ENCODE measurements around the gene SLC19A1. TPM values are rescaled to one million over a fixed set of nuclear protein-coding genes. Genes with fewer than 3 reads are reported as not detected.

SLC19A1 gene
- total RNA-seq, 1 donor from 2014 or later, result 6.5 TPM

- H3K9me3 Mint-ChIP-seq (ENCODE audit: low read depth), result peaks cover 33% of the 10 kb centered on the region
- DNase-seq (ENCODE audit: low spot score), result peak; percentile 70
- H3K4me1 Mint-ChIP-seq (ENCODE audit: low read depth), result no peaks in the 10 kb centered on the region
- no peaks in the 10 kb centered on the region for H3K27me3 Mint-ChIP-seq (ENCODE audit: low read depth)
- H3K4me3 Mint-ChIP-seq (ENCODE audit: unreplicated experiment), result no peak overlapping the region
- no peak overlapping the region for H3K27ac Mint-ChIP-seq (ENCODE audit: unreplicated experiment)
- H3K36me3 Mint-ChIP-seq (ENCODE audit: low read depth), result peaks cover 19% of the 10 kb centered on the region
- TF ChIP-seq, protein P1, sequence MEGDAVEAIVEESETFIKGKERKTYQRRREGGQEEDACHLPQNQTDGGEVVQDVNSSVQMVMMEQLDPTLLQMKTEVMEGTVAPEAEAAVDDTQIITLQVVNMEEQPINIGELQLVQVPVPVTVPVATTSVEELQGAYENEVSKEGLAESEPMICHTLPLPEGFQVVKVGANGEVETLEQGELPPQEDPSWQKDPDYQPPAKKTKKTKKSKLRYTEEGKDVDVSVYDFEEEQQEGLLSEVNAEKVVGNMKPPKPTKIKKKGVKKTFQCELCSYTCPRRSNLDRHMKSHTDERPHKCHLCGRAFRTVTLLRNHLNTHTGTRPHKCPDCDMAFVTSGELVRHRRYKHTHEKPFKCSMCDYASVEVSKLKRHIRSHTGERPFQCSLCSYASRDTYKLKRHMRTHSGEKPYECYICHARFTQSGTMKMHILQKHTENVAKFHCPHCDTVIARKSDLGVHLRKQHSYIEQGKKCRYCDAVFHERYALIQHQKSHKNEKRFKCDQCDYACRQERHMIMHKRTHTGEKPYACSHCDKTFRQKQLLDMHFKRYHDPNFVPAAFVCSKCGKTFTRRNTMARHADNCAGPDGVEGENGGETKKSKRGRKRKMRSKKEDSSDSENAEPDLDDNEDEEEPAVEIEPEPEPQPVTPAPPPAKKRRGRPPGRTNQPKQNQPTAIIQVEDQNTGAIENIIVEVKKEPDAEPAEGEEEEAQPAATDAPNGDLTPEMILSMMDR (IDR thresholded peaks at IDR 0.05), result no peak
These were observed 18.7 kb downstream of the SLC19A1 start for GRCh38 chr21:45523411-45524101.

DNA sequence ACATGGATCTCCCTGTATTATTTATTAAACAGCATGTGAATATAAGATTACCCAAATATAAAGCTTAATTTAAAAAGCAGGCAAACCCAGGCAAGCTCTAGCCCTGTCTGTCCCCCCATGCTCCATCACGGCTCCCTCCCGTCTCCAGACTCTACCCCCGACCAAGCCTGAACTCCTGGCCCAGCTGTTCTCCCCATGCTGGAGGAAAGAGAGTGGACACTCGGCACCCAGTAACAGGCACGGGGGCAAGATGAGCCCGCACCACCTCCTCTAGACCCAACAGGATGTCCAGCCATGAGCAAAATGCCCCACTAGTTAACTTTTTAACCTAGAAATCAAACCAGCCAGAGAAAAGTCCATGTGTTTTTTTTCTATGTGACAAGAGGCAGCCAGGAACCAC, 19.3 kb downstream of the SLC19A1 start:
- Mint-ChIP-seq H3K4me1 (ENCODE audit: low read depth) (no peaks in the 10 kb centered on the region), H3K27me3 (ENCODE audit: low read depth) (no peaks in the 10 kb centered on the region), H3K36me3 (ENCODE audit: low read depth) (peaks cover 25% of the 10 kb centered on the region), H3K4me3 (ENCODE audit: unreplicated experiment) (no peak overlapping the region), H3K27ac (ENCODE audit: unreplicated experiment) (no peak overlapping the region), H3K9me3 (ENCODE audit: low read depth) (peaks cover 39% of the 10 kb centered on the region)
- TF ChIP-seq, protein P1 (IDR thresholded peaks at IDR 0.05), result no peak
- peak; percentile 57 for DNase-seq (ENCODE audit: low spot score)

- TF ChIP-seq, protein P1 (IDR thresholded peaks at IDR 0.05), result no peak
- DNase-seq (ENCODE audit: low spot score), result no peak
- H3K27ac Mint-ChIP-seq (ENCODE audit: unreplicated experiment), result no peak overlapping the region
- H3K27me3 Mint-ChIP-seq (ENCODE audit: low read depth), result no peaks in the 10 kb centered on the region
- H3K9me3 Mint-ChIP-seq (ENCODE audit: low read depth), result peaks cover 42% of the 10 kb centered on the region
- H3K4me1 Mint-ChIP-seq (ENCODE audit: low read depth), result no peaks in the 10 kb centered on the region
- peaks cover 27% of the 10 kb centered on the region for H3K36me3 Mint-ChIP-seq (ENCODE audit: low read depth)
- H3K4me3 Mint-ChIP-seq (ENCODE audit: unreplicated experiment), result no peak overlapping the region
These were observed 19.9 kb downstream of the SLC19A1 start for GRCh38 chr21:45522381-45522780.

DNA sequence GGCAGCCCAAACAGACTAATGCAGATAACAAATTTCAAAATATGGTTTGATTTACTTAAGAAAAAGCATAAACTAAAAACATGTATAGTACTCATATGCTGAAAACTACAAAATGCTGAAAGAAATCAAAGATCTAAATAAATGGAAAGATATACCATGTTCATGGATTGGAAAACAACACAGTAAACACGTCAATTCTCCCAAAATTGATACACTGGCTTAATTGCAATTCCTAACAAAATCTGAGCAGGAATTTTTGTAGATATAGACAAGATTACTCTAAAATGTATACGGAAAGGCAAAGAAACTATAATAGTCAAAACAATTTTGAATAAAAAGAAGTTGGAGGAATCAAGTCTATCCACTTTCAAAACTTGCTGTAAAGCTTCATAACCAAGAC, 21.0 kb downstream of the SLC19A1 start:
- Mint-ChIP-seq H3K4me3 (ENCODE audit: unreplicated experiment) (no peak overlapping the region), H3K36me3 (ENCODE audit: low read depth) (peaks cover 27% of the 10 kb centered on the region), H3K27me3 (ENCODE audit: low read depth) (no peaks in the 10 kb centered on the region), H3K27ac (ENCODE audit: unreplicated experiment) (no peak overlapping the region), H3K9me3 (ENCODE audit: low read depth) (peaks cover 42% of the 10 kb centered on the region), H3K4me1 (ENCODE audit: low read depth) (no peaks in the 10 kb centered on the region)
- TF ChIP-seq, protein P1 (IDR thresholded peaks at IDR 0.05), result no peak
- no peak for DNase-seq (ENCODE audit: low spot score)

GRCh38 chr21:45519182-45519581, 23.1 kb downstream of the SLC19A1 start:
- H3K9me3 Mint-ChIP-seq (ENCODE audit: low read depth), result peaks cover 42% of the 10 kb centered on the region

More at GRCh38 chr21:45519182-45519581, 23.1 kb downstream of the SLC19A1 start:
- H3K36me3 Mint-ChIP-seq (ENCODE audit: low read depth), result peaks cover 27% of the 10 kb centered on the region
- H3K27me3 Mint-ChIP-seq (ENCODE audit: low read depth), result no peaks in the 10 kb centered on the region
- no peak overlapping the region for H3K27ac Mint-ChIP-seq (ENCODE audit: unreplicated experiment)
- no peak for DNase-seq (ENCODE audit: low spot score)
- TF ChIP-seq, protein P1 (IDR thresholded peaks at IDR 0.05), result no peak
- H3K4me3 Mint-ChIP-seq (ENCODE audit: unreplicated experiment), result no peak overlapping the region
- no peaks in the 10 kb centered on the region for H3K4me1 Mint-ChIP-seq (ENCODE audit: low read depth)
